Esophagus muscularis mucosa (tissue), 4 donors: ENCODE measurements around the gene TBCC. TPM values are rescaled to one million over a fixed set of nuclear protein-coding genes. Genes with fewer than 3 reads are reported as not detected.
A peak's percentile ranks its signal among the peaks of the same experiment; 100 is the strongest.
"Not testable (repeated sequence)": the region's sequence is repeated elsewhere in the genome, so short reads cannot be mapped to it uniquely, and the experiment has no call there.

ENCODE experiments used
- DNase-seq: peaks from one replicate; pipeline ENCODE4 v3.0.0-alpha.2; 2017; ENCODE audit errors: extremely low spot score
- H3K27ac ChIP-seq, 4 donors: fragments of 200-600 bp; sonication (generic); replicated peaks in 1 of 4; 1 replicate in 3 of 4; 2 replicates in 1 of 4; pipeline ENCODE4 v1.5.1; 2016 to 2019; ENCODE audit warnings: mild to moderate bottlenecking in 1 of 4
- H3K27me3 ChIP-seq, 4 donors: fragments of 200-600 bp; sonication (generic); one replicate each; pipeline versions ENCODE4 v1.5.1 to v1.6.0; 2016 to 2019
- H3K36me3 ChIP-seq, 4 donors: fragments of 200-600 bp; sonication (generic); one replicate each; pipeline ENCODE4 v1.5.1; 2016 to 2019
- H3K4me1 ChIP-seq, 4 donors: fragments of 200-600 bp; sonication (generic); one replicate each; pipeline ENCODE4 v1.5.1; 2016 to 2019
- H3K4me3 ChIP-seq, 4 donors: fragments of 200-600 bp; sonication (generic); 1 replicate in 2 of 4; 2 replicates in 2 of 4; pipeline ENCODE4 v1.5.1; 2016 to 2019; ENCODE audit warnings: mild to moderate bottlenecking in 4 of 4, moderate library complexity in 1 of 4
- H3K9me3 ChIP-seq, 4 donors: fragments of 200-600 bp; sonication (generic); 1 replicate in 3 of 4; 2 replicates in 1 of 4; pipeline ENCODE4 v1.5.1; 2016 to 2019
- CTCF ChIP-seq, 3 experiments: fragments of 200-600 bp in 2 of 3; fragments of 450-650 bp in 1 of 3; sonication (generic) in 2 of 3; IDR thresholded peaks; one replicate each; pipeline ENCODE4 v1.5.1; 2017 to 2019; ENCODE audit warnings: antibody characterized with exemption in 3 of 3, mild to moderate bottlenecking in 2 of 3, moderate library complexity in 1 of 3
- EP300 ChIP-seq: sonication (generic); formaldehyde crosslinking; IDR thresholded peaks from one replicate; pipeline ENCODE4 v1.6.1; 2017; ENCODE audit warnings: antibody characterized with exemption
- POLR2A ChIP-seq: fragments of 450-650 bp; IDR thresholded peaks from one replicate; pipeline ENCODE4 v1.6.1; 2017; ENCODE audit warnings: antibody characterized with exemption, moderate library complexity, mild to moderate bottlenecking, low read depth
- POLR2AphosphoS5 ChIP-seq, 2 donors: sonication (generic); formaldehyde crosslinking; IDR thresholded peaks; one replicate each; pipeline ENCODE4 v1.6.1; 2017; ENCODE audit warnings: antibody characterized with exemption in 2 of 2
- WGBS: methylation state at CpG from one replicate; pipeline ENCODE4 v1.1.5; 2018; 5-methylcytosine and 5-hydroxymethylcytosine counted together
- intact Hi-C: fragments of 100-400 bp; cut with DNase I; formaldehyde crosslinking; loops from one replicate; pipeline ENCODE4 v1.15.1; 2023
- total RNA-seq, 4 donors: library from RNA; depleted of rRNA; stranded (reverse); fragments of >200 nt; gene quantifications; one replicate each; pipeline versions ENCODE4 v1.1.0 to v1.2.1, GENCODE V29; 2016

Gene TBCC
- total RNA-seq, 4 donors from 2014 or later = 33.2 to 41.9 (median 38.5) TPM

GRCh38 chr6:42708096-42708495 lies 37.8 kb downstream of the TBCC start:
- H3K9me3 ChIP-seq = peaks cover 0 to 14% (median 4%) of the 10 kb centered on the region in 4 donors
- no peak for DNase-seq
- no peaks in the 10 kb centered on the region for H3K36me3 ChIP-seq
- intact Hi-C loops = no loop called here
- peaks cover 4 to 27% (median 5%) of the 10 kb centered on the region in 4 donors for H3K4me1 ChIP-seq
- H3K27ac ChIP-seq = no peak overlapping the region
- no peaks in the 10 kb centered on the region for H3K27me3 ChIP-seq
- no peak for TF ChIP-seq CTCF (IDR thresholded peaks at IDR 0.05)
- no peak for TF ChIP-seq EP300
- no peak for TF ChIP-seq POLR2A
- TF ChIP-seq POLR2AphosphoS5 (IDR thresholded peaks at IDR 0.05) = no peak
- 96% methylated on average over 9 of the region's 11 CpGs for WGBS
- no peak overlapping the region for H3K4me3 ChIP-seq

DNA sequence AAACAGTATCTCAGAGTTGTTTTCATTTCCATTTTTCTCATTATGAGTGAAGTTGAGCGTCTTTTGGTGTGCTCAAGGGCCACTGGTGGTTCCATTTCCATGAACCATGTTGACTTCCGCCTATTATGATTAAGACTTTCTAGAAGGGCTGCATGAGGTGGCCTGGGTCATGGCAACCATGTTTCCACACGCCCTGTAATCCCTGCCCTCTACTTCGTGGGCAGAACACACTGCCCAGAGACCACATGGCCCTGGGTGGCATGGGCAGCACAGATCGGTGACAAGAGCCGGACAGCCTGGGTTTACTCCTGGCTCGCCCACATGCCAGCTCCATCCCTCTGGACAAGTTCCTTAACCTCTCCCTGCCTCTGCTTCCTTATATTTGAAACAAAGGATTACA lies 38.3 kb downstream of the TBCC start:
- peaks cover 0 to 14% (median 4%) of the 10 kb centered on the region in 4 donors for H3K9me3 ChIP-seq
- no peak overlapping the region for H3K4me3 ChIP-seq
- TF ChIP-seq CTCF (IDR thresholded peaks at IDR 0.05) (no peak), POLR2AphosphoS5 (IDR thresholded peaks at IDR 0.05) (no peak), EP300 (no peak), POLR2A (no peak)
- no peak for DNase-seq
- H3K4me1 ChIP-seq = peaks cover 4 to 29% (median 5%) of the 10 kb centered on the region in 4 donors
- H3K27me3 ChIP-seq = no peaks in the 10 kb centered on the region
- no peaks in the 10 kb centered on the region for H3K36me3 ChIP-seq
- intact Hi-C loops = no loop called here
- no peak overlapping the region for H3K27ac ChIP-seq
- WGBS = 94% methylated on average over 7 of the region's 7 CpGs

DNA sequence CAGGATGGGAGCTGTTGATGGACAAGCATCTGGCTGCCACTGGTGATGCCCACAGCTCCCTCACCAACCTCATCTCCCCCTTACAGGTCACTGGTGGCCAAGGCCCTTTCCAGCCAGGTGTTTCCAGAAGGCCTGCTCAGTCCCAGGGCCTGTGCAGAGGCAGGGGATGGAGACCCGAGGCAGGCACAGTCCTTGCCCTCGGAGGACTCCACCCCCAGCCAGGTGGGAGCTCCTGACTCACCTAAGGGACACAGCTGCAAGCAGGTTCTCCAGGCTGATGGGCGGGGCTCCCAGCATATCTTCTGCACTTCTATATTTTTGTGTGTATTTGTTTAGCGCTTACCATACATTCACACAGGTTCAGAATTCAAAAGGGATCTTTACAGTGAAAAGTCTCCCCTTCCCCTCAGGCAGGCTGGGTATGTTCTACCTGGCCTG lies 40.9 kb downstream of the TBCC start:
- no peak for TF ChIP-seq CTCF (IDR thresholded peaks at IDR 0.05)
- TF ChIP-seq POLR2AphosphoS5 (IDR thresholded peaks at IDR 0.05) = no peak
- TF ChIP-seq EP300 = no peak
- TF ChIP-seq POLR2A = no peak
- Histone ChIP-seq H3K36me3 (no peaks in the 10 kb centered on the region), H3K9me3 (no peaks in the 10 kb centered on the region), H3K27me3 (no peaks in the 10 kb centered on the region), H3K4me1 (peaks cover 0 to 22% (median 3%) of the 10 kb centered on the region in 4 donors), H3K27ac (no peak overlapping the region), H3K4me3 (no peak overlapping the region)
- intact Hi-C loops = no loop called here
- no peak for DNase-seq
- WGBS = no CpG with 5 or more reads among the region's 4 CpGs

GRCh38 chr6:42704251-42704936 lies 41.5 kb downstream of the TBCC start:
- Histone ChIP-seq H3K27me3 (no peaks in the 10 kb centered on the region), H3K27ac (peak overlapping the region in 1 of 4 donors; percentile 35), H3K4me3 (peak overlapping the region in 2 of 4 donors; percentile 50 to 54), H3K36me3 (no peaks in the 10 kb centered on the region), H3K9me3 (no peaks in the 10 kb centered on the region), H3K4me1 (peaks cover 0 to 21% (median 2%) of the 10 kb centered on the region in 4 donors)
- TF ChIP-seq EP300 = no peak
- peak in 1 of 2 donors; percentile 26 for TF ChIP-seq POLR2AphosphoS5 (IDR thresholded peaks at IDR 0.05)
- WGBS = 37% methylated on average over 24 of the region's 24 CpGs
- no peak for DNase-seq
- intact Hi-C loops = no loop called here

DNA sequence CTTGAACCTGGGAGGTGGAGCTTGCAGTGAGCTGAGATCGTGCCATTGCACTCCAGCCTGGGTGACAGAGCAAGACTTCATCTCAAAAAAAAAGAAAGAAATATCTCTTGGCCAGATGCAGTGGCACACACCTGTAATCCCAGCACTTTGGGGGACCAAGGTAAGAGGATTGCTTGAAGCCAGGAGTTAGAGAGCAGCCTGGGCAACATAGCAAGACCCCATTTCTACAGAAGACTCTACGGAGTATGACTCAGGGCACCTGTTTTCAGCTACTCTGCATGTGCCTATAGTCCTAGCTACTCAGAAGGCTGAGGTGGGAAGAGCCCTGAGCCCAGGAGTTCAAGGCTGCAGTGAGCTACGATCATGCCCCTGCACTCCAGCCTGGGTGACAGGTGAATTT lies 43.1 kb downstream of the TBCC start:
- H3K4me3 ChIP-seq, H3K36me3 ChIP-seq, DNase-seq, intact Hi-C loops, H3K27ac ChIP-seq, H3K9me3 ChIP-seq, H3K27me3 ChIP-seq: not testable (repeated sequence)
- peaks cover 0 to 21% (median 2%) of the 10 kb centered on the region in 4 donors for H3K4me1 ChIP-seq
- WGBS = 99% methylated on average over 3 of the region's 3 CpGs

GRCh38 chr6:42702200-42702599 lies 43.7 kb downstream of the TBCC start:
- DNase-seq = no peak
- intact Hi-C loops = no loop called here
- Histone ChIP-seq H3K27ac (no peak overlapping the region), H3K36me3 (peaks cover 0 to 2% (median 0%) of the 10 kb centered on the region in 4 donors), H3K4me1 (peaks cover 0 to 24% (median 4%) of the 10 kb centered on the region in 4 donors), H3K27me3 (no peaks in the 10 kb centered on the region), H3K9me3 (no peaks in the 10 kb centered on the region), H3K4me3 (no peak overlapping the region)
- WGBS = 93% methylated on average over 2 of the region's 2 CpGs
- TF ChIP-seq CTCF (IDR thresholded peaks at IDR 0.05) (no peak), POLR2A (no peak), EP300 (no peak), POLR2AphosphoS5 (IDR thresholded peaks at IDR 0.05) (no peak)
